Right cardiac atrium (tissue), 5 donors: ENCODE results near the gene RAD51AP2. TPM values are rescaled to one million over a fixed set of nuclear protein-coding genes. Genes with fewer than 3 reads are reported as not detected.
A peak's percentile ranks its signal among the peaks of the same experiment; 100 is the strongest.

Experiments
- ATAC-seq, 2 donors: fragments of 200-7000 bp; cut with Tn5 transposase; one replicate each; pipeline versions ENCODE4 v1.8.0 to v1.9.1; 2020; ENCODE audit warnings: moderate library complexity in 2 of 2, mild to moderate bottlenecking in 1 of 2
- DNase-seq, 3 donors: peaks; one replicate each; pipeline ENCODE4 v3.0.0-alpha.2; 2020
- H3K27ac ChIP-seq: one replicate; pipeline ENCODE4 v1.5.1; 2013; ENCODE audit warnings: mild to moderate bottlenecking, low read length, control low read depth, moderate library complexity
- H3K27me3 ChIP-seq: one replicate; pipeline ENCODE4 v1.6.1; 2013; ENCODE audit not compliant: control insufficient read depth, insufficient read depth
- H3K4me1 ChIP-seq: one replicate; pipeline ENCODE4 v1.6.1; 2013; ENCODE audit warnings: low read length; ENCODE audit not compliant: control insufficient read depth, insufficient read depth
- H3K4me3 ChIP-seq: one replicate; pipeline ENCODE4 v1.5.1; 2013; ENCODE audit warnings: low read length, control low read depth
- H3K9me3 ChIP-seq: one replicate; pipeline ENCODE4 v1.6.1; 2013; ENCODE audit warnings: low read length; ENCODE audit not compliant: control insufficient read depth
- WGBS: extraction: QIAGEN DNeasy Blood & Tissue Kit; methylation state at CpG from one replicate; pipeline ENCODE4 v1.1.7; 2013; 5-methylcytosine and 5-hydroxymethylcytosine counted together
- intact Hi-C, 4 donors: fragments of 100-400 bp; cut with DNase I; formaldehyde crosslinking; loops; one replicate each; pipeline versions ENCODE4 v1.11.0 to v1.14.0; 2022 to 2023
- polyA plus RNA-seq: library from polyadenylated mRNA; stranded (reverse); fragments of 200-250 nt; gene quantifications from one replicate; pipeline ENCODE4 v1.2.3, GENCODE V29; 2013
- total RNA-seq, 4 donors: library from RNA; stranded (reverse); fragmentation: NEBNext Ultra II Directional; extraction: Animal tissue kit (Norgen Biotek cat#: 25700); gene quantifications; one replicate each; pipeline ENCODE4 v1.2.1, GENCODE V29; 2021
- donor health status: healthy with polysubstance abuse.
- donor health status: DM: no; HTN: yes; CAD: no.
- donor health status: DM: no; HTN: no; CAD: no.
- donor health status: DM: no; HTN: yes; CAD: no; lungs with severe emphysema.
- donor health status: DM: yes; HTN: yes; CAD: no.

Gene RAD51AP2
- total and polyA plus RNA-seq, 5 donors: 0.14 to 0.51 (median 0.26) TPM

- peak overlapping the region; percentile 47 for H3K4me3 ChIP-seq
- H3K27ac ChIP-seq: peak overlapping the region; percentile 43
- no peaks in the 10 kb centered on the region for H3K27me3 ChIP-seq
- peak in 1 of 2 donors; percentile 7 for ATAC-seq
- 4% methylated on average over 30 of the region's 30 CpGs for WGBS
- H3K4me1 ChIP-seq: no peaks in the 10 kb centered on the region
- DNase-seq: peak in 2 of 3 donors; percentile 35 to 50
- no peaks in the 10 kb centered on the region for H3K9me3 ChIP-seq
- intact Hi-C loops: loop anchor here in 2 of 4 donors (5.0 to 10.0 kb wide), 2 partner anchors 114 to 117 kb away; no protein-coding TSS in a partner anchor
Observed at GRCh38 chr2:17538022-17538843, 20.0 kb upstream of the RAD51AP2 start.

GRCh38 chr2:17536416-17536815, 18.2 kb upstream of the RAD51AP2 start:
- ATAC-seq (no peak), DNase-seq (no peak)
- Histone ChIP-seq H3K9me3 (no peaks in the 10 kb centered on the region), H3K27ac (no peak overlapping the region), H3K4me3 (no peak overlapping the region), H3K27me3 (no peaks in the 10 kb centered on the region), H3K4me1 (no peaks in the 10 kb centered on the region)
- intact Hi-C loops: loop anchor here in 2 of 4 donors (5.0 to 10.0 kb wide), 2 partner anchors 116 to 118 kb away; no protein-coding TSS in a partner anchor
- WGBS: 57% methylated on average over 2 of the region's 2 CpGs

- DNase-seq (no peak), ATAC-seq (no peak)
- Histone ChIP-seq H3K9me3 (no peaks in the 10 kb centered on the region), H3K27ac (no peak overlapping the region), H3K27me3 (no peaks in the 10 kb centered on the region), H3K4me3 (no peak overlapping the region), H3K4me1 (no peaks in the 10 kb centered on the region)
- WGBS: 76% methylated on average over 2 of the region's 2 CpGs
- intact Hi-C loops: loop anchor here in 1 of 4 donors (10.0 kb wide), 1 partner anchor 121 kb away; no protein-coding TSS in a partner anchor
Observed at GRCh38 chr2:17533546-17533945, 15.3 kb upstream of the RAD51AP2 start.

GRCh38 chr2:17529771-17530170, 11.5 kb upstream of the RAD51AP2 start:
- H3K27ac ChIP-seq: no peak overlapping the region
- no peak for DNase-seq
- no peaks in the 10 kb centered on the region for H3K4me1 ChIP-seq
- H3K4me3 ChIP-seq: no peak overlapping the region
- WGBS: 65% methylated on average over 2 of the region's 2 CpGs
- no peak for ATAC-seq
- no peaks in the 10 kb centered on the region for H3K9me3 ChIP-seq
- H3K27me3 ChIP-seq: no peaks in the 10 kb centered on the region
- intact Hi-C loops: loop anchor here in 1 of 4 donors (10.0 kb wide), 1 partner anchor 125 kb away; no protein-coding TSS in a partner anchor

GRCh38 chr2:17522303-17522702, 4.1 kb upstream of the RAD51AP2 start:
- Histone ChIP-seq H3K4me1 (no peaks in the 10 kb centered on the region), H3K4me3 (no peak overlapping the region), H3K27ac (no peak overlapping the region), H3K9me3 (no peaks in the 10 kb centered on the region), H3K27me3 (no peaks in the 10 kb centered on the region)
- intact Hi-C loops: no loop called here
- DNase-seq: no peak
- WGBS: 88% methylated on average over 6 of the region's 6 CpGs
- no peak for ATAC-seq

GRCh38 chr2:17521621-17522020, 3.4 kb upstream of the RAD51AP2 start:
- no peak for DNase-seq
- H3K4me3 ChIP-seq: no peak overlapping the region
- H3K9me3 ChIP-seq: no peaks in the 10 kb centered on the region
- H3K27me3 ChIP-seq: no peaks in the 10 kb centered on the region
- no peaks in the 10 kb centered on the region for H3K4me1 ChIP-seq
- 90% methylated on average over 2 of the region's 2 CpGs for WGBS
- ATAC-seq: no peak
- H3K27ac ChIP-seq: no peak overlapping the region
- intact Hi-C loops: no loop called here

GRCh38 chr2:17520761-17521160, 2.5 kb upstream of the RAD51AP2 start:
- Histone ChIP-seq H3K4me1 (no peaks in the 10 kb centered on the region), H3K27ac (no peak overlapping the region), H3K9me3 (no peaks in the 10 kb centered on the region), H3K4me3 (no peak overlapping the region), H3K27me3 (no peaks in the 10 kb centered on the region)
- 78% methylated on average over 2 of the region's 2 CpGs for WGBS
- no peak for DNase-seq
- no peak for ATAC-seq
- intact Hi-C loops: no loop called here

GRCh38 chr2:17519486-17519885, 1.2 kb upstream of the RAD51AP2 start:
- ATAC-seq (no peak), DNase-seq (no peak)
- Histone ChIP-seq H3K27me3 (no peaks in the 10 kb centered on the region), H3K27ac (no peak overlapping the region), H3K4me3 (no peak overlapping the region), H3K4me1 (no peaks in the 10 kb centered on the region), H3K9me3 (no peaks in the 10 kb centered on the region)
- intact Hi-C loops: no loop called here

- Histone ChIP-seq H3K27ac (peak overlapping the region; percentile 98), H3K4me1 (no peaks in the 10 kb centered on the region), H3K9me3 (no peaks in the 10 kb centered on the region), H3K4me3 (peak overlapping the region; percentile 60), H3K27me3 (no peaks in the 10 kb centered on the region)
- intact Hi-C loops: no loop called here
- peak; percentile 38 to 49 for ATAC-seq
- no peak for DNase-seq
- WGBS: 32% methylated on average over 8 of the region's 8 CpGs
Observed at GRCh38 chr2:17517481-17518211, 594 bp downstream of the RAD51AP2 start.

- H3K27me3 ChIP-seq: no peaks in the 10 kb centered on the region
- ATAC-seq (no peak), DNase-seq (no peak)
- H3K27ac ChIP-seq: no peak overlapping the region
- intact Hi-C loops: no loop called here
- H3K4me1 ChIP-seq: no peaks in the 10 kb centered on the region
- H3K9me3 ChIP-seq: no peaks in the 10 kb centered on the region
- no peak overlapping the region for H3K4me3 ChIP-seq
Observed at GRCh38 chr2:17515652-17516051, 2.6 kb downstream of the RAD51AP2 start.
